ENCODE results near the gene KCNAB1.

The KCNAB1 gene

GRCh38 chr3:156377718-156378117, 257.3 kb downstream of the KCNAB1 start:
- no peak for TF ChIP-seq POLR2AphosphoS5 (IDR thresholded peaks at IDR 0.05; ENCODE audit: low read depth, low read length)

GRCh38 chr3:156378871-156379270, 258.5 kb downstream of the KCNAB1 start:
- TF ChIP-seq REST (IDR thresholded peaks at IDR 0.05; ENCODE audit: insufficient read depth in 1 of 2, low read depth in 2 of 2, low read length in 2 of 2) (no peak), POLR2AphosphoS5 (IDR thresholded peaks at IDR 0.05; ENCODE audit: low read depth, low read length) (no peak), SIN3A (IDR thresholded peaks at IDR 0.05; ENCODE audit: borderline replicate concordance, insufficient read depth, low read length) (no peak), FOXP2 (optimal IDR thresholded peaks at IDR 0.05; ENCODE audit: borderline replicate concordance, extremely low read depth, extremely low read length, insufficient read depth) (no peak)

GRCh38 chr3:156379327-156379726, 258.9 kb downstream of the KCNAB1 start:
- no peak for TF ChIP-seq FOXP2 (optimal IDR thresholded peaks at IDR 0.05; ENCODE audit: borderline replicate concordance, extremely low read depth, extremely low read length, insufficient read depth)
- TF ChIP-seq TAF1 (IDR thresholded peaks at IDR 0.05; ENCODE audit: borderline replicate concordance, insufficient read depth, low read length): no peak

GRCh38 chr3:156381253-156381652, 260.9 kb downstream of the KCNAB1 start:
- TF ChIP-seq POLR2AphosphoS5 (IDR thresholded peaks at IDR 0.05; ENCODE audit: low read depth, low read length): no peak
- no peak for TF ChIP-seq SIN3A (IDR thresholded peaks at IDR 0.05; ENCODE audit: borderline replicate concordance, insufficient read depth, low read length)

GRCh38 chr3:156382458-156383346, 262.3 kb downstream of the KCNAB1 start:
- TF ChIP-seq POLR2AphosphoS5 (IDR thresholded peaks at IDR 0.05; ENCODE audit: low read depth, low read length) (no peak), FOXP2 (optimal IDR thresholded peaks at IDR 0.05; ENCODE audit: borderline replicate concordance, extremely low read depth, extremely low read length, insufficient read depth) (no peak), SIN3A (IDR thresholded peaks at IDR 0.05; ENCODE audit: borderline replicate concordance, insufficient read depth, low read length) (no peak), TAF1 (IDR thresholded peaks at IDR 0.05; ENCODE audit: borderline replicate concordance, insufficient read depth, low read length) (no peak), REST (IDR thresholded peaks at IDR 0.05; ENCODE audit: insufficient read depth in 1 of 2, low read depth in 2 of 2, low read length in 2 of 2) (no peak)

- no peak for TF ChIP-seq FOXP2 (optimal IDR thresholded peaks at IDR 0.05; ENCODE audit: borderline replicate concordance, extremely low read depth, extremely low read length, insufficient read depth)
- no peak for TF ChIP-seq SIN3A (IDR thresholded peaks at IDR 0.05; ENCODE audit: borderline replicate concordance, insufficient read depth, low read length)
- TF ChIP-seq REST (IDR thresholded peaks at IDR 0.05; ENCODE audit: insufficient read depth in 1 of 2, low read depth in 2 of 2, low read length in 2 of 2): no peak
- no peak for TF ChIP-seq POLR2AphosphoS5 (IDR thresholded peaks at IDR 0.05; ENCODE audit: low read depth, low read length)
- no peak for TF ChIP-seq TAF1 (IDR thresholded peaks at IDR 0.05; ENCODE audit: borderline replicate concordance, insufficient read depth, low read length)
Observed at GRCh38 chr3:156383441-156384025, 263.2 kb downstream of the KCNAB1 start.

Measured in PFSK-1 (cell line).